H1 (cell line): ENCODE data around the gene GRIK1. TPM values are rescaled to one million over a fixed set of nuclear protein-coding genes. Genes with fewer than 3 reads are reported as not detected.

Experiments
- CBX5 ChIP-seq: fragments of 300-800, 300-1000 bp; sonication (generic); IDR thresholded peaks from 2 replicates; pipeline ENCODE4 v1.7.1; 2016; ENCODE audit warnings: antibody characterized with exemption, low read length, low read depth
- CTCF ChIP-seq, 3 experiments: IDR thresholded peaks; 1 replicate in 2 of 3; 2 replicates in 1 of 3; pipeline versions ENCODE4 v1.5.1 to v1.6.1; 2011; ENCODE audit warnings: low read length in 3 of 3, mild to moderate bottlenecking in 3 of 3, inconsistent platforms in 2 of 3, low read depth in 1 of 3, moderate library complexity in 1 of 3; ENCODE audit not compliant: insufficient read depth in 1 of 3; ENCODE audit errors: control extremely low read depth in 1 of 3
- GTF2F1 ChIP-seq: IDR thresholded peaks from 2 replicates; pipeline ENCODE4 v1.6.1; 2012; ENCODE audit warnings: low read depth, low read length, improper control_type of control experiment, borderline replicate concordance
- PHF8 ChIP-seq: fragments of 200-600 bp; sonication (generic); conservative IDR thresholded peaks from 2 replicates; pipeline ENCODE4 v1.7.1; 2012; ENCODE audit warnings: low read depth, mild to moderate bottlenecking, inconsistent platforms, low read length, moderate library complexity
- polyA plus RNA-seq, 7 experiments: library from polyadenylated mRNA; depleted of rRNA in 3 of 7; stranded (reverse) in 5 of 7; unstranded in 2 of 7; fragments of >200 nt in 5 of 7; fragments of 200-250 nt in 2 of 7; gene quantifications; 1 replicate in 5 of 7; 2 replicates in 1 of 7; 4 replicates in 1 of 7; pipeline versions ENCODE4 v1.2.1 to v1.2.3, GENCODE V29; 2011 to 2013; ENCODE audit warnings: missing spikeins in 2 of 7, mixed read lengths in 2 of 7
- total RNA-seq: library from RNA; stranded (reverse); fragmentation: NEBNext Ultra II Directional; extraction: Animal tissue kit (Norgen Biotek cat#: 25700); gene quantifications from 2 replicates; pipeline ENCODE4 v1.2.1, GENCODE V29; 2021

The GRIK1 gene
- total and polyA plus RNA-seq, 2 of the 8 experiments (the other 6 are each of a cell fraction or from before 2014, with no cell fraction given) = 0.11 to 0.32 TPM

- TF ChIP-seq CBX5 (no peak), PHF8 (no peak), CTCF (IDR thresholded peaks at IDR 0.05; ENCODE audit: control extremely low read depth in 1 of 3, insufficient read depth in 1 of 3, low read depth in 1 of 3, low read length in 3 of 3) (no peak), GTF2F1 (no peak)
Measured at GRCh38 chr21:29669416-29669815, 270.4 kb downstream of the GRIK1 start (continued).
